OCI-LY3 (cell line): ENCODE measurements around the gene R3HDM1.

Experiments used
- CTCF ChIP-seq: fragments of 200-600, 300-600 bp; sonication (generic); IDR thresholded peaks from 2 replicates; pipeline ENCODE4 v1.5.1; 2014; ENCODE audit warnings: antibody characterized with exemption, low read length, low read depth
- EZH2phosphoT487 ChIP-seq: fragments of 200-600 bp; shearing (Covaris generic); IDR thresholded peaks from 2 replicates; pipeline ENCODE4 v1.6.1; 2018; ENCODE audit warnings: antibody characterized with exemption, mixed run types, low read depth

- TF ChIP-seq CTCF: no peak
- TF ChIP-seq EZH2phosphoT487: no peak
Observed at GRCh38 chr2:135736546-135736945, 205.3 kb downstream of the R3HDM1 start.
